ENCODE data around the gene KDM7A. TPM values are rescaled to one million over a fixed set of nuclear protein-coding genes. Genes with fewer than 3 reads are reported as not detected.

The KDM7A gene
- total RNA-seq, 2 donors from 2014 or later, result 12.8 to 15.4 TPM

DNA sequence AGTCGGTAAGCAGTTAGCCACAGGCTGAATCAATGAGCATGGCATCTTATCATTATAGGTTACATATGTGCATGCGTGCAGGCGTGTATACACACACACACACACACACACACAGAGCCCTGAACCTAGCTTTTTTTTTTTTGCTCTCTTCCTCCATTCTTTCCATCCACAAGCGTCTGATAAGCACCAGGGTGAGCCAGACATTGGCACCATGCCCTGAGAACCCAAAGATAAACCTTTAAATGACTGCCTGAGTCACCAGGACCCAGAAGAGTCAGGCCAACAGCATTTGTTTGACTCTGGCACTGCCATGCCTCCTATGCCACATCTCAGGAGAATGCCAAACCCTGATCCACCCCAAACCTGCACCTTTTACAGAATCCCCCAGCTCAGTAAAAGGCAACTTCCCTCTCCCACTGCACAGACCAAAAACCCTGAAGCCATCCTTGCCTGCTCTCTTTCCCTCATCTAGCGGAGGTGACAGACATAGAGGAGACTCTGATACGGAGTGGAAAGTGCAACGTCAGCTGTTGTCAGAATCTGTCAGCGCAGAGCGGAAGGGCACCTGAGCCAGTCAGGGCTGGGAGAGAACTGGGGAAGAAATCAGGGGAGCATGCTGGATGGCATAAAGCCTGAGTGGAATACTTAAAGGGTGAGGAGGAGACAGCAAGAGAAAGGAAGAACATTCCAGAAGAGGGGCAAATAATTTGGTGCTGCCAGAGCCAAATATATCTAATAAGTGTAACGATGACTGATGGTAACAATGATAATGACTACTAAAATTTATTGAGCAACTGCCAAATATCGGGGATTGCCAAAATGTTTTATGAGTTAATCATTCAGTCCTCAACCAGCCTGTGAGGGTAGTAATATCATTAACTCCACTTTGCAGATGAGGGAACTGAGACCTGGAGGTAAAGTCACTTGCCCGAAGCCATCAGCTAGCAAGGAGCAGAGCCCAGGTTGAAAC lies 117.2 kb downstream of the KDM7A start:
- no peaks in the 10 kb centered on the region for H3K36me3 ChIP-seq
- DNase-seq (ENCODE audit: low spot score), result peak; percentile 76
- H3K4me1 ChIP-seq, result peaks cover 0 to 35% of the 10 kb centered on the region in 2 donors
- H3K27ac ChIP-seq, result peak overlapping the region; percentile 87 to 89
- no peaks in the 10 kb centered on the region for H3K9me3 ChIP-seq
- no peaks in the 10 kb centered on the region for H3K27me3 ChIP-seq
- TF ChIP-seq, protein P1, sequence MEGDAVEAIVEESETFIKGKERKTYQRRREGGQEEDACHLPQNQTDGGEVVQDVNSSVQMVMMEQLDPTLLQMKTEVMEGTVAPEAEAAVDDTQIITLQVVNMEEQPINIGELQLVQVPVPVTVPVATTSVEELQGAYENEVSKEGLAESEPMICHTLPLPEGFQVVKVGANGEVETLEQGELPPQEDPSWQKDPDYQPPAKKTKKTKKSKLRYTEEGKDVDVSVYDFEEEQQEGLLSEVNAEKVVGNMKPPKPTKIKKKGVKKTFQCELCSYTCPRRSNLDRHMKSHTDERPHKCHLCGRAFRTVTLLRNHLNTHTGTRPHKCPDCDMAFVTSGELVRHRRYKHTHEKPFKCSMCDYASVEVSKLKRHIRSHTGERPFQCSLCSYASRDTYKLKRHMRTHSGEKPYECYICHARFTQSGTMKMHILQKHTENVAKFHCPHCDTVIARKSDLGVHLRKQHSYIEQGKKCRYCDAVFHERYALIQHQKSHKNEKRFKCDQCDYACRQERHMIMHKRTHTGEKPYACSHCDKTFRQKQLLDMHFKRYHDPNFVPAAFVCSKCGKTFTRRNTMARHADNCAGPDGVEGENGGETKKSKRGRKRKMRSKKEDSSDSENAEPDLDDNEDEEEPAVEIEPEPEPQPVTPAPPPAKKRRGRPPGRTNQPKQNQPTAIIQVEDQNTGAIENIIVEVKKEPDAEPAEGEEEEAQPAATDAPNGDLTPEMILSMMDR (IDR thresholded peaks at IDR 0.05), result no peak
- no peak overlapping the region for H3K4me3 ChIP-seq

DNA sequence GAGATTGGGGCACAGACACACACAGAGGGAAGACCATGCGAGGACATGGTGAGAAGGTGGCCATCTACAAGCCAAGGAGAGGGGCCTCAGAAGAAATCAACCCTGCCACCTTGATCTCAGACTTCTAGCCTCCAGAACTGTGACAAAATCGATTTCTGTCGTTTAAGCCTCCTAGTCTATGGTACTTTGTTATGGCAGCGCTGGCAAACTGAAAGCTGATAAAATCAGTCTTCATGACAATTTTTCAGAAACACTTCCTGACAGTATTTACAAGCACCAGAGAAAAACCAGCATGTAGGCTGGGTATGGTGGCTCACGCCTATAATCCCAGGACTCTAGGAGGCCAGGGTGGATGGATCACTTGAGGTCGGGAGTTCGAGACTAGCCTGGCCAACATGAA lies 118.3 kb downstream of the KDM7A start:
- Histone ChIP-seq H3K4me1 (peaks cover 0 to 41% of the 10 kb centered on the region in 2 donors), H3K4me3 (no peak overlapping the region), H3K36me3 (no peaks in the 10 kb centered on the region), H3K27ac (no peak overlapping the region), H3K27me3 (no peaks in the 10 kb centered on the region), H3K9me3 (no peaks in the 10 kb centered on the region)
- peak; percentile 52 for DNase-seq (ENCODE audit: low spot score)
- TF ChIP-seq, protein P1 (IDR thresholded peaks at IDR 0.05), result no peak

DNA sequence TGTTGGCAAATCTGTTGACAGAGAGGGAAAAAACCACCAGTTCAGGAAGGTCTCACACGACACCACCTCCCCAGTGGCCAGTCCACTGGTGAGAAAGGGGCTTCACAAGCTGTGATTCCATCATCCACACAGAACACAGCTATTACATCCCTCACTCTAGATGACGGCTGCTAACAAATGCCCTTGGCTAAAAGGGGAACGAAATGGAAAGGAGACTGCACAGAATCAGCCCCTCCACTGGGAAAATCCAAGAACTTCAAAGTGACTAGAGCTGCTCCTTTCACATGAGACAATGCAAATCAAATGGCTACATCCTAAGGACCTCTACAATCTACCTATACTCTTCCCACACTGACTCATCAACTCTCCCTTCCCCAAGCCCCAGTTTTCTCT lies 119.6 kb downstream of the KDM7A start:
- peaks cover 0 to 39% of the 10 kb centered on the region in 2 donors for H3K4me1 ChIP-seq
- peak; percentile 28 for DNase-seq (ENCODE audit: low spot score)
- H3K9me3 ChIP-seq, result no peaks in the 10 kb centered on the region
- H3K27ac ChIP-seq, result no peak overlapping the region
- H3K27me3 ChIP-seq, result no peaks in the 10 kb centered on the region
- no peak overlapping the region for H3K4me3 ChIP-seq
- no peaks in the 10 kb centered on the region for H3K36me3 ChIP-seq
- TF ChIP-seq, protein P1 (IDR thresholded peaks at IDR 0.05), result no peak

DNA sequence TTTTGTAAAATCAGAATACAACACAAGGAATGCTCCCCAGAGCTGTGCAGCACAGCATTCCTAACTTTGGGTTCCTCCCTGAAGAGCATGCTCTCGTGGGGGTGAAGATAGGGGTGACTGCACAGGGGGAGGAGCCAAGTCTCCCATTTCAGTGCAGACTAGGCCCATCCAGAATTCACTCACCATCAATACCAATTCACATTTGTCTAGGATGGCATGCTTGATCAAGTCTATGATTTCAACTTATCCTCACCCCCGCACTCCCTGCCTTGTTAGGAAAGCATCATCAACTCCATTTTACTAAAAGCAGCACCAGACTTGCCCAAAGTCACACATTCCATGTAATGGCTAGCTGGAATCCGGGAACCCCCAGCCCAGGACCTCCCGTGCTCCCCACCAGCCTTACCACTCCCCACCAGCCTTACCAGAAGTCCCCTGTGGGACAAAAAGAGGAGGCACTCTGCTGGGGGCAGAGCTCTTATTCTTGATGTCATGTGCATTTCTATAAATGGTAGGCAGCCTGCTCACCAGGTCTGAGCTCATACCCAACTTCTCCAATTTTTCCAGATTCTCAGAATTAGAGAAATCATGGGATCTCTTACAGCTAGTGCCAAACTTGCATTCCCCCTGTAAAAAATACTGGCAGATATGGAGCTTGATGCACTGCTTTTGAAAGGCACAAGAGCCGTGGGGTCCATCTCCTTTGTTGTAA lies 120.2 kb downstream of the KDM7A start:
- Histone ChIP-seq H3K36me3 (no peaks in the 10 kb centered on the region), H3K27me3 (no peaks in the 10 kb centered on the region), H3K9me3 (no peaks in the 10 kb centered on the region), H3K27ac (no peak overlapping the region), H3K4me3 (no peak overlapping the region), H3K4me1 (peaks cover 0 to 34% of the 10 kb centered on the region in 2 donors)
- TF ChIP-seq, protein P1 (IDR thresholded peaks at IDR 0.05), result no peak
- peak; percentile 32 for DNase-seq (ENCODE audit: low spot score)

DNA sequence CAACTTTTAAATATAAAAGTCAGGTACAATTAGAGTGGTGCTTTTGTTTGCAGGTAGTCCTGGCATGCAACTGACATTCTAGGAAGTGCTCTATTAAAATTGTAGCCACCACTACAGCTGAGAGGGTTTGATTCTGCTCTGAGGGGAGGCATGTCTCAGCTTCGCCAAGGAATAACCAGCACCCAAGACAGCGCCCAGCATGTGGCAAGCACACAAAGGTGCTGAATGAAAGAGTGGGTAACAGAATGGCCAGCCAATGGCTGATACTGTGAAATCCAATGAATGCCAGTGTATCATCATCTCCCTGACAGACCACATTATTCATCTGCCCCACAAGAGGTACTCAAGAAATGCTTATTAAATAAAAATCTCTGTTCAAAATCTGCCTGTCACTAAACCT lies 121.0 kb downstream of the KDM7A start:
- no peak overlapping the region for H3K4me3 ChIP-seq
- DNase-seq (ENCODE audit: low spot score), result peak; percentile 36
- no peaks in the 10 kb centered on the region for H3K9me3 ChIP-seq
- no peak overlapping the region for H3K27ac ChIP-seq
- peaks cover 0 to 26% of the 10 kb centered on the region in 2 donors for H3K4me1 ChIP-seq
- TF ChIP-seq, protein P1 (IDR thresholded peaks at IDR 0.05), result no peak
- H3K27me3 ChIP-seq, result no peaks in the 10 kb centered on the region
- H3K36me3 ChIP-seq, result no peaks in the 10 kb centered on the region

All from right atrium auricular region (tissue), 2 donors.